Liver (tissue), 9 donors: ENCODE results near the gene TPRG1L. TPM values are rescaled to one million over a fixed set of nuclear protein-coding genes. Genes with fewer than 3 reads are reported as not detected.
A peak's percentile ranks its signal among the peaks of the same experiment; 100 is the strongest.

Experiments used
- DNase-seq: peaks from one replicate; pipeline ENCODE4 v3.0.0-alpha.2; 2017; ENCODE audit warnings: low spot score
- H3K27ac ChIP-seq, 2 donors: one replicate each; pipeline ENCODE4 v1.7.0; 2013; ENCODE audit warnings: inconsistent platforms in 2 of 2, low read length in 2 of 2, control low read depth in 1 of 2, low read depth in 1 of 2, mild to moderate bottlenecking in 1 of 2
- H3K27me3 ChIP-seq, 4 donors: one replicate each; pipeline versions ENCODE4 v1.6.1 to v1.7.0; 2013; ENCODE audit warnings: low read length in 3 of 4, inconsistent platforms in 1 of 4, mild to moderate bottlenecking in 1 of 4, moderate library complexity in 1 of 4; ENCODE audit not compliant: control insufficient read depth in 4 of 4, insufficient read depth in 4 of 4
- H3K36me3 ChIP-seq, 4 donors: one replicate each; pipeline versions ENCODE4 v1.6.1 to v1.7.0; 2013; ENCODE audit warnings: low read length in 3 of 4, mild to moderate bottlenecking in 3 of 4, low read depth in 1 of 4, moderate library complexity in 1 of 4; ENCODE audit not compliant: control insufficient read depth in 4 of 4, insufficient read depth in 3 of 4
- H3K4me1 ChIP-seq, 4 donors: one replicate each; pipeline versions ENCODE4 v1.6.1 to v1.7.0; 2013; ENCODE audit warnings: low read length in 3 of 4, mild to moderate bottlenecking in 3 of 4, moderate library complexity in 1 of 4; ENCODE audit not compliant: control insufficient read depth in 4 of 4, insufficient read depth in 4 of 4
- H3K4me3 ChIP-seq, 3 donors: one replicate each; pipeline versions ENCODE4 v1.6.1 to v1.7.0; 2013; ENCODE audit warnings: low read length in 3 of 3, control low read depth in 1 of 3, low read depth in 1 of 3, mild to moderate bottlenecking in 1 of 3
- H3K9ac ChIP-seq, 2 donors: one replicate each; pipeline ENCODE4 v1.7.0; 2013; ENCODE audit warnings: low read length in 2 of 2, mild to moderate bottlenecking in 2 of 2, moderate library complexity in 2 of 2, control low read depth in 1 of 2, low read depth in 1 of 2
- H3K9me3 ChIP-seq, 4 donors: one replicate each; pipeline versions ENCODE4 v1.6.1 to v1.7.0; 2013; ENCODE audit warnings: low read length in 3 of 4; ENCODE audit not compliant: control insufficient read depth in 4 of 4
- EGR1 ChIP-seq, 2 donors: IDR thresholded peaks; 2 replicates each; pipeline ENCODE4 v1.6.1; 2016 to 2018; ENCODE audit warnings: antibody characterized with exemption in 2 of 2, low read depth in 2 of 2
- FOXA1 ChIP-seq: IDR thresholded peaks from 2 replicates; pipeline ENCODE4 v1.6.1; 2016; ENCODE audit warnings: antibody characterized with exemption
- FOXA2 ChIP-seq: IDR thresholded peaks from 2 replicates; pipeline ENCODE4 v1.6.1; 2016; ENCODE audit warnings: antibody characterized with exemption
- GABPA ChIP-seq, 2 donors: IDR thresholded peaks in 1 of 2; conservative IDR thresholded peaks in 1 of 2; 2 replicates each; pipeline ENCODE4 v1.6.1; 2016; ENCODE audit warnings: antibody characterized with exemption in 2 of 2, mild to moderate bottlenecking in 1 of 2, moderate library complexity in 1 of 2
- HNF4A ChIP-seq, 2 donors: conservative IDR thresholded peaks; 2 replicates each; pipeline ENCODE4 v1.6.1; 2016; ENCODE audit warnings: antibody characterized with exemption in 2 of 2, mild to moderate bottlenecking in 2 of 2
- JUND ChIP-seq, 2 donors: IDR thresholded peaks; 2 replicates each; pipeline ENCODE4 v1.6.1; 2016; ENCODE audit warnings: antibody characterized with exemption in 2 of 2
- RAD21 ChIP-seq, 2 donors: IDR thresholded peaks; 2 replicates each; pipeline ENCODE4 v1.6.1; 2016; ENCODE audit warnings: antibody characterized with exemption in 2 of 2, mild to moderate bottlenecking in 2 of 2
- RXRA ChIP-seq, 2 donors: IDR thresholded peaks; 2 replicates each; pipeline ENCODE4 v1.6.1; 2017 to 2018; ENCODE audit warnings: antibody characterized with exemption in 2 of 2, mild to moderate bottlenecking in 1 of 2
- SP1 ChIP-seq: IDR thresholded peaks from 2 replicates; pipeline ENCODE4 v1.6.1; 2018; ENCODE audit warnings: antibody characterized with exemption, mild to moderate bottlenecking
- TAF1 ChIP-seq: conservative IDR thresholded peaks from 2 replicates; pipeline ENCODE4 v1.6.1; 2016; ENCODE audit warnings: antibody characterized with exemption, mild to moderate bottlenecking
- YY1 ChIP-seq: IDR thresholded peaks from 2 replicates; pipeline ENCODE4 v1.6.1; 2016; ENCODE audit warnings: antibody characterized with exemption, mild to moderate bottlenecking
- WGBS: extraction: QIAGEN DNeasy Blood & Tissue Kit; methylation state at CpG from one replicate; pipeline ENCODE4 v1.1.7; 2013; 5-methylcytosine and 5-hydroxymethylcytosine counted together
- polyA plus RNA-seq, 2 donors: library from polyadenylated mRNA; stranded (reverse) in 1 of 2; unstranded in 1 of 2; fragments of 200-250 nt in 1 of 2; fragments of >200 nt in 1 of 2; fragmentation: Nextera tagmentation in 1 of 2; extraction: Ambion mirVana in 1 of 2; gene quantifications; one replicate each; pipeline versions ENCODE4 v1.2.1 to v1.2.3, GENCODE V29; 2013 to 2015
- total RNA-seq, 2 donors: library from RNA; depleted of rRNA; stranded (reverse); fragments of >200 nt; gene quantifications; one replicate each; pipeline ENCODE4 v1.2.3, GENCODE V29; 2014
- TF ChIP-seq, protein P1 (sequence below): fragments of 150-350 bp; IDR thresholded peaks from 2 replicates; pipeline ENCODE4 v1.5.1; 2017; ENCODE audit warnings: improper control_type of control experiment, low read depth, low read length; ENCODE audit not compliant: missing input control
- TF ChIP-seq, protein P2 (sequence below): IDR thresholded peaks from 2 replicates; pipeline ENCODE4 v1.6.1; 2016; ENCODE audit warnings: antibody characterized with exemption, mild to moderate bottlenecking
- TF ChIP-seq, protein P3 (sequence below): IDR thresholded peaks from 2 replicates; pipeline ENCODE4 v1.6.1; 2016; ENCODE audit warnings: antibody characterized with exemption
- donor health status: healthy.
- donor health status: healthy.
- donor health status: healthy.
- donor health status: healthy.
- donor health status: healthy.

TPRG1L gene
- total and polyA plus RNA-seq, 4 donors, result 29.3 to 51.0 (median 43.9) TPM

DNA sequence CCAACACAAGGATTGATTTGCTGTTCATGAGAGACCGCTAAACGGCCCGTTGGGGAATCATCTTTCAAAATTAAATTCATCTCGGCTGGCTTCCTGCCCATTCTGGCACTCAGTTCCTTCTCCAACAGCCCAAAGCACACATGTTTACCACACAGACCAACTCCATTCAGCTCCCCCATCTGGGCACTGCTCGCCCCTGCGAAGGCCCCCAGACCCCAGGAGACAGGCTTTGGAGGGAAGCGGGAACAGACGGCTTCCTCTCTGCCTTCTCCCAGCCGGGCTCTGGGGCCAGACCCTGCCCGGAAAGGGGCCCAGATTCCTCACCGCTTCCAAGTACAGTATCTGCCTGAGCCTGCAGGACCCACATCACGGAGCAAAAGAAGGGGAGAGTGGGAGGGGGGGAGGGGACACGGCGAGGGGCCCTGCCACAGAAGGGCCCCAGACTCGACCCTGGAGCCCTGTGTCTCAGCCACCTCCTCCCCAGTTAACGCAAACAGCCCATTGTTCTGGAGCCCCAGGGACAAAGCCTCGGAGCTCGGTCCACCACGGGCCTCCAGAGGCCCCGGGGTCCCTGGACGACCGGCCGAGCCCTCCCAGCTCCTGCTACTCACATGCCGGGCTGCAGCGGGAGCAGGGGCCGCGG is 14.2 kb upstream of the TPRG1L start:
- no peak for DNase-seq
- no peak overlapping the region for H3K27ac ChIP-seq

DNA sequence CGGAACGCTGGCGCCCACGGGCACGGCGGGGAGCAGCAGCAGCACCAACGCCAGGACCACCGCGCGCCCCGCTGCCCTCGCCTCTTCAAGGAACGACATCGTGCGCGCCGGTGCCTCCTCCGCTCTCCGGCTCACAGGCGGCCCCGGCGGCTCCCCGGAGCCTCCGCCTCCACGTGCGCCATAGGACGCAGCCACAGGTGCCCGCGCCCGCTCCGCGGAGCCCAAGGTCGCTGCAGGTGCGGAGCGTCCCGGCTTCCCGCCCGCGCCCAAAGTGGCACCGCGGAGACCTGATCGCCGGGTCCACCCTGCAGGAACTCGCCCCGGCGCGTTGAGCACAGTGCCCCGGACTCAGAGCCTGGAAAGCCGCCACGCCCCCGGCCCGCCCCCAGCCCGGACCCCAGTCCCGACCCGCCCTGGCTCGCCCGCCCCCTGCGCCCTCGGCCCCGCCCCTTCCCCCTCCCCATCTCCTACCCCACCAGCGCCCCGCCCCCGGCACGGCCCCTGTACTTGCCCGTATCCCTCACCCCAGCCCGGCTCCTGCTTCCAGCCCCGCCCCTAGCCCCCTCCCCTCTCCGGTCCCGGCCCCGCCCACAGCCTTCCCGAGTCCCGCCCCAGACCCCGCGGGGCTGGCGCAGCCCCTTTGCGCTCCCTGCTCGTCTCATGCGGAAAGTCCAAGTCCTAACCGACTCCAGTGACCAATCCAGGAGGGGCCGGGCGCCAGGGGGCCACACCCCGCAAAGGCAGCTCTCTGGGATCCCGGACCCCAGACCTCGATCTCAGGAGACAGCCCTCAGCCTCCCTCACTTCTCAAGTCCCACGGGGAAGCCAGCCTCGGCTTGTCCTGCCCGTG is 13.4 kb upstream of the TPRG1L start, which contains the start of gene MEGF6:
Gene MEGF6, minus strand, starts transcription at position 339 of the 850 bp plus-strand sequence. Its CDS starts 240 bp downstream, at position 99.
- H3K4me3 ChIP-seq, result peak within 1 kb of the TSS in 1 of 3 donors; percentile 41
- peaks cover 5 to 8% (median 6%) of the 10 kb centered on the region in 4 donors for H3K4me1 ChIP-seq
- peak; percentile 74 for DNase-seq
- H3K27me3 ChIP-seq, result peaks cover 0 to 2% (median 0%) of the 10 kb centered on the region in 4 donors
- H3K27ac ChIP-seq, result no peak within 1 kb of the TSS
- H3K9me3 ChIP-seq, result no peaks in the 10 kb centered on the region
- no peak for TF ChIP-seq HNF4A (conservative IDR thresholded peaks at IDR 0.05)
- TF ChIP-seq SP1, result no peak
- no peak for TF ChIP-seq YY1
- TF ChIP-seq FOXA1, result no peak
- no peak for TF ChIP-seq JUND (IDR thresholded peaks at IDR 0.05)
- TF ChIP-seq EGR1 (IDR thresholded peaks at IDR 0.05; ENCODE audit: low read depth in 2 of 2), result no peak
- TF ChIP-seq FOXA2, result no peak
- no peak for TF ChIP-seq RAD21 (IDR thresholded peaks at IDR 0.05)
- H3K36me3 ChIP-seq, result no peaks in the 10 kb centered on the region
- 3% methylated on average over 87 of the region's 87 CpGs for WGBS
- no peak within 1 kb of the TSS for H3K9ac ChIP-seq

More for the DNA sequence above, 14.2 kb upstream of the TPRG1L start:
- 6% methylated on average over 27 of the region's 27 CpGs for WGBS
- TF ChIP-seq RAD21 (IDR thresholded peaks at IDR 0.05) (no peak), TAF1 (no peak), FOXA2 (no peak)
- Histone ChIP-seq H3K9ac (no peak overlapping the region), H3K36me3 (no peaks in the 10 kb centered on the region), H3K4me3 (peak overlapping the region in 1 of 3 donors; percentile 41), H3K27me3 (peaks cover 0 to 2% (median 0%) of the 10 kb centered on the region in 4 donors), H3K9me3 (no peaks in the 10 kb centered on the region), H3K4me1 (peaks cover 5 to 8% (median 6%) of the 10 kb centered on the region in 4 donors)

DNA sequence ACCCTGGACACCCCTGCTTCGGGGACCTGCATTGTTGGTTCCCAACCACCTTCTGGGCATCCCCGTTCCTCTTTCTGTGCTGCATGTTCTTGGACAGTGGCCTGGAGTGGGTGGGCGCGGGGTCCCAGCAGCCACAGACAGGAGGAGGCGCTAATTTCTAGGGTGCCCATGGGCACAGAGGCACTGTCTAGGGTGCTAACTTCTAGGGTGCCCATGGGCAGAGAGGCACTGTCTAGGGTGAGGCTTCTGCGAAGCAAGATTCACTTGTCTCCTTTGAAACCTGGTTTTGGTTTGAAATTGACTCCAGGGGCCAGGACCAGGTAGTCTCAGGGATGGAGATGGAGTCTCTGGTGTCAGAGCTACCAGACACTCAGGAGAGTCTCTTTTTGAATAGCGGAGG is 12.7 kb upstream of the TPRG1L start:
- H3K27me3 ChIP-seq, result peaks cover 0 to 2% (median 0%) of the 10 kb centered on the region in 4 donors
- peaks cover 5 to 8% (median 6%) of the 10 kb centered on the region in 4 donors for H3K4me1 ChIP-seq
- no peak overlapping the region for H3K4me3 ChIP-seq

More for the DNA sequence above, 12.7 kb upstream of the TPRG1L start:
- no peaks in the 10 kb centered on the region for H3K9me3 ChIP-seq
- TF ChIP-seq RAD21 (IDR thresholded peaks at IDR 0.05) (no peak), FOXA1 (no peak), YY1 (no peak), RXRA (IDR thresholded peaks at IDR 0.05) (no peak), GABPA (IDR thresholded peaks at IDR 0.05 in 1 of 2, conservative IDR thresholded peaks at IDR 0.05 in 1 of 2) (no peak)
- TF ChIP-seq, protein P1, sequence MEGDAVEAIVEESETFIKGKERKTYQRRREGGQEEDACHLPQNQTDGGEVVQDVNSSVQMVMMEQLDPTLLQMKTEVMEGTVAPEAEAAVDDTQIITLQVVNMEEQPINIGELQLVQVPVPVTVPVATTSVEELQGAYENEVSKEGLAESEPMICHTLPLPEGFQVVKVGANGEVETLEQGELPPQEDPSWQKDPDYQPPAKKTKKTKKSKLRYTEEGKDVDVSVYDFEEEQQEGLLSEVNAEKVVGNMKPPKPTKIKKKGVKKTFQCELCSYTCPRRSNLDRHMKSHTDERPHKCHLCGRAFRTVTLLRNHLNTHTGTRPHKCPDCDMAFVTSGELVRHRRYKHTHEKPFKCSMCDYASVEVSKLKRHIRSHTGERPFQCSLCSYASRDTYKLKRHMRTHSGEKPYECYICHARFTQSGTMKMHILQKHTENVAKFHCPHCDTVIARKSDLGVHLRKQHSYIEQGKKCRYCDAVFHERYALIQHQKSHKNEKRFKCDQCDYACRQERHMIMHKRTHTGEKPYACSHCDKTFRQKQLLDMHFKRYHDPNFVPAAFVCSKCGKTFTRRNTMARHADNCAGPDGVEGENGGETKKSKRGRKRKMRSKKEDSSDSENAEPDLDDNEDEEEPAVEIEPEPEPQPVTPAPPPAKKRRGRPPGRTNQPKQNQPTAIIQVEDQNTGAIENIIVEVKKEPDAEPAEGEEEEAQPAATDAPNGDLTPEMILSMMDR, result no peak
- TF ChIP-seq, protein P2, sequence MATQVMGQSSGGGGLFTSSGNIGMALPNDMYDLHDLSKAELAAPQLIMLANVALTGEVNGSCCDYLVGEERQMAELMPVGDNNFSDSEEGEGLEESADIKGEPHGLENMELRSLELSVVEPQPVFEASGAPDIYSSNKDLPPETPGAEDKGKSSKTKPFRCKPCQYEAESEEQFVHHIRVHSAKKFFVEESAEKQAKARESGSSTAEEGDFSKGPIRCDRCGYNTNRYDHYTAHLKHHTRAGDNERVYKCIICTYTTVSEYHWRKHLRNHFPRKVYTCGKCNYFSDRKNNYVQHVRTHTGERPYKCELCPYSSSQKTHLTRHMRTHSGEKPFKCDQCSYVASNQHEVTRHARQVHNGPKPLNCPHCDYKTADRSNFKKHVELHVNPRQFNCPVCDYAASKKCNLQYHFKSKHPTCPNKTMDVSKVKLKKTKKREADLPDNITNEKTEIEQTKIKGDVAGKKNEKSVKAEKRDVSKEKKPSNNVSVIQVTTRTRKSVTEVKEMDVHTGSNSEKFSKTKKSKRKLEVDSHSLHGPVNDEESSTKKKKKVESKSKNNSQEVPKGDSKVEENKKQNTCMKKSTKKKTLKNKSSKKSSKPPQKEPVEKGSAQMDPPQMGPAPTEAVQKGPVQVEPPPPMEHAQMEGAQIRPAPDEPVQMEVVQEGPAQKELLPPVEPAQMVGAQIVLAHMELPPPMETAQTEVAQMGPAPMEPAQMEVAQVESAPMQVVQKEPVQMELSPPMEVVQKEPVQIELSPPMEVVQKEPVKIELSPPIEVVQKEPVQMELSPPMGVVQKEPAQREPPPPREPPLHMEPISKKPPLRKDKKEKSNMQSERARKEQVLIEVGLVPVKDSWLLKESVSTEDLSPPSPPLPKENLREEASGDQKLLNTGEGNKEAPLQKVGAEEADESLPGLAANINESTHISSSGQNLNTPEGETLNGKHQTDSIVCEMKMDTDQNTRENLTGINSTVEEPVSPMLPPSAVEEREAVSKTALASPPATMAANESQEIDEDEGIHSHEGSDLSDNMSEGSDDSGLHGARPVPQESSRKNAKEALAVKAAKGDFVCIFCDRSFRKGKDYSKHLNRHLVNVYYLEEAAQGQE, result no peak
- TF ChIP-seq, protein P3, sequence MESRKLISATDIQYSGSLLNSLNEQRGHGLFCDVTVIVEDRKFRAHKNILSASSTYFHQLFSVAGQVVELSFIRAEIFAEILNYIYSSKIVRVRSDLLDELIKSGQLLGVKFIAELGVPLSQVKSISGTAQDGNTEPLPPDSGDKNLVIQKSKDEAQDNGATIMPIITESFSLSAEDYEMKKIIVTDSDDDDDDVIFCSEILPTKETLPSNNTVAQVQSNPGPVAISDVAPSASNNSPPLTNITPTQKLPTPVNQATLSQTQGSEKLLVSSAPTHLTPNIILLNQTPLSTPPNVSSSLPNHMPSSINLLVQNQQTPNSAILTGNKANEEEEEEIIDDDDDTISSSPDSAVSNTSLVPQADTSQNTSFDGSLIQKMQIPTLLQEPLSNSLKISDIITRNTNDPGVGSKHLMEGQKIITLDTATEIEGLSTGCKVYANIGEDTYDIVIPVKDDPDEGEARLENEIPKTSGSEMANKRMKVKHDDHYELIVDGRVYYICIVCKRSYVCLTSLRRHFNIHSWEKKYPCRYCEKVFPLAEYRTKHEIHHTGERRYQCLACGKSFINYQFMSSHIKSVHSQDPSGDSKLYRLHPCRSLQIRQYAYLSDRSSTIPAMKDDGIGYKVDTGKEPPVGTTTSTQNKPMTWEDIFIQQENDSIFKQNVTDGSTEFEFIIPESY, result no peak
- H3K9ac ChIP-seq, result no peak overlapping the region
- WGBS, result 73% methylated on average over 7 of the region's 7 CpGs
- no peak overlapping the region for H3K27ac ChIP-seq
- no peaks in the 10 kb centered on the region for H3K36me3 ChIP-seq
- DNase-seq, result no peak
